GM18517 (cell line): Measurements from ENCODE around the gene ZNF569.
A peak's percentile ranks its signal among the peaks of the same experiment; 100 is the strongest.
"Not testable (repeated sequence)": the region's sequence is repeated elsewhere in the genome, so short reads cannot be mapped to it uniquely, and the experiment has no call there.

ENCODE experiments used
- ATAC-seq: cut with Tn5 transposase; IDR thresholded peaks from one replicate; pipeline ENCODE4 v1.9.1; 2021; ENCODE audit warnings: mild to moderate bottlenecking, moderate library complexity; ENCODE audit not compliant: unreplicated experiment

ZNF569 gene

GRCh38 chr19:37466798-37467607 lies at the start of gene ZNF569:
TSS of gene ZNF569 (minus strand) at chr19:37467444. CDS start at chr19:37444921, 22,523 bp downstream.
- ATAC-seq: peak; percentile 66

GRCh38 chr19:37513397-37513796 lies 46.2 kb upstream of the ZNF569 start:
- ATAC-seq: no peak

GRCh38 chr19:37511821-37512220 lies 44.6 kb upstream of the ZNF569 start:
- ATAC-seq: no peak

GRCh38 chr19:37511186-37511585 lies 43.9 kb upstream of the ZNF569 start:
- no peak for ATAC-seq

- ATAC-seq: no peak
These were observed 39.9 kb upstream of the ZNF569 start for GRCh38 chr19:37507167-37507464.

- ATAC-seq: peak; percentile 51
These were observed 39.3 kb upstream of the ZNF569 start, which contains the start of gene ZNF793 for GRCh38 chr19:37506387-37507166. TSS of gene ZNF793 (plus strand) at chr19:37506939. CDS start at chr19:37523440, 16,501 bp downstream.

- ATAC-seq: no peak
These were observed 38.7 kb upstream of the ZNF569 start for GRCh38 chr19:37505958-37506386.

- ATAC-seq: no peak
These were observed 25.0 kb upstream of the ZNF569 start for GRCh38 chr19:37492213-37492612.

- ATAC-seq: no peak
These were observed 17.3 kb upstream of the ZNF569 start for GRCh38 chr19:37484406-37485168.

GRCh38 chr19:37472165-37472564 lies 4.9 kb upstream of the ZNF569 start:
- ATAC-seq: no peak

- ATAC-seq: no peak
These were observed 3.0 kb upstream of the ZNF569 start for GRCh38 chr19:37470216-37470615.

GRCh38 chr19:37468961-37469777 lies 1.9 kb upstream of the ZNF569 start, which contains the start of gene ZNF570:
TSS of gene ZNF570 (plus strand) at chr19:37469356. CDS start at chr19:37470355, 999 bp downstream.
- ATAC-seq: peak; percentile 48

GRCh38 chr19:37467608-37468090 lies 405 bp upstream of the ZNF569 start:
- peak; percentile 4 for ATAC-seq

GRCh38 chr19:37466277-37466797 lies 907 bp downstream of the ZNF569 start:
- no peak for ATAC-seq

GRCh38 chr19:37452500-37453245 lies 14.6 kb downstream of the ZNF569 start:
- no peak for ATAC-seq

- no peak for ATAC-seq
These were observed 53.7 kb downstream of the ZNF569 start for GRCh38 chr19:37413313-37414084.

GRCh38 chr19:37412700-37413099 lies 54.5 kb downstream of the ZNF569 start:
- no peak for ATAC-seq

- ATAC-seq: not testable (repeated sequence)
These were observed 61.0 kb downstream of the ZNF569 start for GRCh38 chr19:37406140-37406846.
